IPS DF 4.7 (cell line): Measurements from ENCODE around the gene PVR.

Source experiments
- DNase-seq: peaks from one replicate; pipeline ENCODE4 v3.0.0-alpha.2; 2013; ENCODE audit warnings: low spot score; ENCODE audit errors: extremely low read depth

The PVR gene, protein sequence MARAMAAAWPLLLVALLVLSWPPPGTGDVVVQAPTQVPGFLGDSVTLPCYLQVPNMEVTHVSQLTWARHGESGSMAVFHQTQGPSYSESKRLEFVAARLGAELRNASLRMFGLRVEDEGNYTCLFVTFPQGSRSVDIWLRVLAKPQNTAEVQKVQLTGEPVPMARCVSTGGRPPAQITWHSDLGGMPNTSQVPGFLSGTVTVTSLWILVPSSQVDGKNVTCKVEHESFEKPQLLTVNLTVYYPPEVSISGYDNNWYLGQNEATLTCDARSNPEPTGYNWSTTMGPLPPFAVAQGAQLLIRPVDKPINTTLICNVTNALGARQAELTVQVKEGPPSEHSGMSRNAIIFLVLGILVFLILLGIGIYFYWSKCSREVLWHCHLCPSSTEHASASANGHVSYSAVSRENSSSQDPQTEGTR

GRCh38 chr19:44643605-44644401, at the start of gene PVR:
TSS of gene PVR (plus strand) at chr19:44643910. CDS start at chr19:44644097, 187 bp downstream.
- DNase-seq = no peak

- DNase-seq = no peak
Observed at GRCh38 chr19:44596428-44597130, 47.1 kb upstream of the PVR start.

- no peak for DNase-seq
Observed at GRCh38 chr19:44597131-44597491, 46.6 kb upstream of the PVR start.

DNA sequence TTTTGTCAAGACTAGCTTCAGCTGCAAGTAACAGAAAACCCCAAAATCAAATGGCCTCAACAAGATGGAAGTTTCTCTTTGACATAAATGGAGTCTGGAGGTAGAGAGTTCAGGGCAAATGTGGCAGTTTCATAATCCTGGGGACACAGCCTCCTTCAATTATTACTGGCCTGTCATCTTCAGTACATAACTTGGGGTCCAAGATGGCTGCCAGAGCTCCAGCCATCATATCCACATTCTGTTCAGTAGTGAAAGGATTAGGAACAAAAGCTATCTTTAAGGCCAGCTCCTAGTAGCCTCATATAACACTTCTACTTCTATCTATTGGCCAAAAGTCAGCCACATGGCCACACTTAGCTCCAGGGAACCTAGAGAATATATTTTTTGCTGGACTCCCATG, 45.4 kb upstream of the PVR start:
- DNase-seq = no peak

DNA sequence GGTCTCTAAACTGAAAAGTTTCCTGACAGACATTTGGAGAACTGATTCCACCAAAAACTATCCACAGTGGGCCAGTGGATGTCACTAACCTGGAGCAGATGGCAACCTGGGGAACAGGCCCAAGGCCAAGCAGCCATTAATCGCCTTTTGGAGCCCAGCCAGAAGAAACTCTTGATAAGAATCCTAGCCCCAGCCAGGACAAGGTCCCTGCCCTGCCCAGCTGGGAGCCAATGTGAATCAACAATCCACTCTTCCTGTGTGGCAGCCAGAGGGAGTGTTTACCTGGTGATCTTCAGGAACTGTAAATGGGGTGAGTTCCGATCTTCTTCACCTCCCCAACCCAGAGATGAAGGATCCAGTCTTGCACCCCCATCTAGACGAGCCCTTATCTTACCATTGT, 44.8 kb upstream of the PVR start:
- no peak for DNase-seq

DNA sequence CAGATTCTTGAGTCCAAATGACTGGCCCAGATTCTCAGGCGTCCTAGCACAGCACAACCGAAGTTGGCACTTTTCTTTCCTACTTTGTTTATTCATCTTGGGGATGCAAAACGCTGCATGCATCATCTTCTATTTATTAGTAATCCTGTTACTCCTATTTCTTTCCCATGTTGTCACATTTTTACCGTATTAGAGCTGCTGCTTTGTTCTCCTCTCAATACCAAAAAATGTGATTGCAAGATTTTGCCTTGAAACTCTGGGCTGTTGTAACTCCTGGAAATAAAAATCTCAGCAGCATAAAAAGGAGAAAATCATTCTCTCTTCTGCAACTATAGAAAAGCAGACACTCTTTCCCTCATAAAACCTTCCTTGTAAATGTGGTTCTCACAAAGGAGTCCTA, 43.2 kb upstream of the PVR start:
- no peak for DNase-seq

DNA sequence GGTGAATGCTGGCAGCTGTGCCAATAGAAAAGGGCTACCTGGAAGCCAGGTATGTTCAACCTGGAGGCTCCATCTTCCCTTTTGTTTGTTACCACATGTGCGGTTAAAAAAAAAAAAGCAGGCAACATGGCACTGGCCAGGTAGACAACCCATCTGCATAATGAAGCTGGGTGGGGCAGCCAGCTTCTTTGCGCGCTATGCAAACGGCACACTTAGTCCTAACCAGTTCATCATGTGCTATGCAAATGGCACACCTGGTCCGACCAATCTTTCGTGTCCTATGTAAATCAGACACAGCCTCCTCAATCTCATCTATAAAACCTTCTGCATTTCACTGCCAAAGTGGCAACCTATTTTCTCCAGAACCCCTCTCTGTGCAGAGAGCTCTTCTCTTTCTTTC, 41.6 kb upstream of the PVR start:
- no peak for DNase-seq

GRCh38 chr19:44603201-44603945, 40.3 kb upstream of the PVR start:
- DNase-seq = no peak

DNA sequence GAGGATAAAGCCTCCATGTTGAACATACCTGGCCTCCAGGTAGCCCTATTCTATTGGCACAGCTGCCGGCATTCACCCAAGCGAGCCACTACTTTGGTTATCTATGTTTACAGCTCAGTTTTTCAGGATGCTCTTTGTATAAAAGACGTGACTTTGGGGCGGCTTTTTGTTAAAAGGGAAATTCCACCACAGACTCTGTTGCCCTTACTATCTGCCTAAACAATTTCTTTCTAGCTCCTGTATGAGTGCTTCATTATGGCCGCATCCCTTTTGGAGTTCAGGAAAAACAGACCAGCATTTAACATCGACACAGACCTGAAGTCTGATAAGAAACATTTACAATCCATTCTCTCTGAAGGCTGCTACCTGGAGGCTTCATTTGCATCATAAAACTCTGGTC, 39.5 kb upstream of the PVR start:
- no peak for DNase-seq

DNA sequence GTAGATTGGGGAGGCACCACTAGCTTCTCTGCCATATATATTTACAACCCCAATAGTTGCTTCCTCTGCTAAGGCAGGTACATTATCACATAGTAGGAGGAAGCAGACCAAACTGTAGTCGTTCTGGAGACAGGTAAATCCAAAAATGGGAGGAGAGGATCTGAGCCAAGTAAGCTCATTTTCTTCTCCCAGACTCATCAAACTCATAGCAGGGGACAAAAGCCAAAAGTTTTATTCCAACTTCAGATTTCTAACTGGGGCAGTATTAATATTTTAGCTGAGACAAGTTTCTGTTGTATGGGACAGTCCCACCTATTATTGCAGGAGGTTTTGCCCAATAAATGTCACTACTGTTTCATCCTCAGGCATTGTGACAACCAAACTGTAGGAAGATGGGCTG, 38.2 kb upstream of the PVR start:
- DNase-seq = no peak

- no peak for DNase-seq
Observed at GRCh38 chr19:44607049-44607448, 36.7 kb upstream of the PVR start.

DNA sequence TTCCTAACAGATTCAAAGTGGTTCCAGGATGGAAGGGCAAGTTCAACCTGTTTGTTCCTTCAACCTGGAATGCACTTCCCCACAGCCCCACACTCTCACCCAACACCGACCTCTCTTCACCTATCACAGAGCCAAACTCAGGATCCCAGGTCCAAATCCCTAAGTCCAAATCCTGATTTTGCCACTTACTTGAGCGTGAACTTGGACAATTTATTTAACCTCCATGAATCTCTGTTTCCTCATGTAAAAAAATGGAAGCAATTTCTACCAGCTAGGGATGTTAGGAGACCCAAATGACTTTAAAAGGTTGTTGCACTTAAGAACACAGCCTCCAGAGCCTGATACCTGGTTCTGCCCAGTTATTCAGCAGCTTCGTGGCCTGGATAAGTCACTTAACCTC, 35.8 kb upstream of the PVR start:
- no peak for DNase-seq

DNA sequence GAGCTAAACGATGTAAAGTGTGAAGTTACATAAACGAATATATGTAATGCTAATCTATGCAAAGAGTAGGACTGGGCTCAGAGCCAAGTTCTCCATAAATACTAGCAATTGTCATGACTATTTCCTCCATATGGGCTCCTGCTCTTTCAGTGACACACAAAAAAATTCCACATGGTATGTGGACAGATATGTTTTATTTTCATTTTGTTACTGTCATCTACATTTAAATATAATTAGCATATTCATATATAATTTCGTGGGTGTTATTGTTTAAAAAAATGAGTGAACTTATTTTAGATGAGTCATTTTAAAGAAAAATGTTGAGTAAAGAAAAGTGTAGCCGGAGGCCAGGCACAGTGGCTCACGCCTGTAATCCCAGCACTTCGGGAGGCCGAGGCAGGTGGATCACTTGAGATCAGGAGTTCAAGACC, 35.3 kb upstream of the PVR start:
- no peak for DNase-seq

GRCh38 chr19:44609219-44609618, 34.5 kb upstream of the PVR start:
- DNase-seq = no peak

GRCh38 chr19:44610497-44610896, 33.2 kb upstream of the PVR start:
- peak; percentile 14 for DNase-seq

DNA sequence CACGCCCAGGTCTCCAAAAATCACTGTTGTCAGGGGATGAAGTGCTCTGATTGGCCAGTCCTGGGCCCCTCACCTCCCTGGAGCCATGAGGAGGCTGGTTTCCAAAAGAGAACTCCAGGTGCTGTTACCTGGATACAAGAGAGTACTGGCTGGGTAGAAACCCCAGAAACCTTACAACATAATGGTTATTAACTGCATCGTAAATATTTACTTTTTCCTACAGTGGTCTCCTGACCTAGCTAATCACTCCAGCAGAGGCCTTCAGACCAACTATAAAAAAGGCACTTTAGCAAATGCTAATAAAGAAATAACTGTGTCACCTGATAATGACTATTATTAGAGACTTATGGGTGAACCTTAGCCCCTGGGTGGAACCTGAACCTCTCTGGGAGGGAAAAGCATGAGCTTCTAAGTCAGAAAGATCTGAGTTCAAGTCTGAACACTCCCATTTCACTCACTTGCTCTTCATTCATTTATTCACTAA, 31.9 kb upstream of the PVR start:
- no peak for DNase-seq

GRCh38 chr19:44613295-44614178, 30.2 kb upstream of the PVR start, which contains the start of gene IGSF23:
TSS of gene IGSF23 (plus strand) at chr19:44613563. CDS start at chr19:44613646, 83 bp downstream.
- DNase-seq = no peak

DNA sequence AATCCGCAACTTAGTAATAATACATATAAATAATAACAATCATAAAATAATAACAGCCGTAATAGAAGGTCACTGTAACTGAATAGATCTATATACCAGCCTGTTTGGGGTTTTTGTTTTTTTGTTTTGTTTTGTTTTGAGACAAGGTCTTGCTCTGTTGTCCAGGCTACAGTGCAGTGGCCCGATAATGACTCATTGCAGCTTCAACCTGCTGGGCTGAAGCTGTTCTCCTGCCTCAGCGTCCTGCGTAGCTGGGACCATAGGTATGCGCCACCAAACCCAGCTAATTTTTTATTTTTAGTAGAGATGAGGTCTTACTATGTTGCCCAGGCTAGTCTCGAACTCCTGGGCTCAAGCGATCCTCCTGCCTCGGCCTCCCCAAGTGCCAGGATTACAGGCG, 29.4 kb upstream of the PVR start:
- DNase-seq = no peak

DNA sequence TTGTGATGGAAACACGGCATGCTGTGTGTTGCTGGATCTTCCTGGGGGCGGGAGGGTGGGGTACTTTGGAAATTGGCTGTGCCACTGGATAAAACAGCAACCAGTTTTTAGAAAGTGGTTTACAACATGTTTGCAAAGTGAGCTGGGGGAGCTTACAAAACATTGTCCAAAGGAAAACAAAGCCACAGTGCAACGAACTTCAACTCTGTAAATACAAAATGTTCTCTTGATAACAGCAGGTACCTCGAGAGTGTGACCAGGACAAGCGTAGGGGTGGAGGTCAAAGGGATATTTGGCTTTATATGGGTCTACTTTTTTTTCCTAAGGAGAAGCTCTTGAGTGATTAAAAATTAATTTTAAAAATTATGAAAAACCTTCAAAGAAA, 27.9 kb upstream of the PVR start:
- DNase-seq = no peak
